NOMO-1 treated with DMSO at 0.1 percent for 48 hours (cell line): ENCODE data around the gene GLUD2.
"Not testable (repeated sequence)": the region's sequence is repeated elsewhere in the genome, so short reads cannot be mapped to it uniquely, and the experiment has no call there.

Experiments
- DNase-seq: peaks from one replicate; lab custom pipeline; 2025; ENCODE audit not compliant: unreplicated experiment; lab: John Stamatoyannopoulos, UW

GLUD2 gene

GRCh38 chrX:121047441-121048419 lies at the start of gene GLUD2:
TSS of gene GLUD2 (plus strand) at chrX:121047610. CDS start at chrX:121047685, 75 bp downstream.
- DNase-seq = not testable (repeated sequence)

- DNase-seq = no peak
Observed at GRCh38 chrX:120999413-120999812, 48.0 kb upstream of the GLUD2 start.

GRCh38 chrX:121000589-121000988 lies 46.8 kb upstream of the GLUD2 start:
- no peak for DNase-seq

GRCh38 chrX:121008920-121009319 lies 38.5 kb upstream of the GLUD2 start:
- no peak for DNase-seq

GRCh38 chrX:121009764-121010163 lies 37.6 kb upstream of the GLUD2 start:
- DNase-seq = no peak

- no peak for DNase-seq
Observed at GRCh38 chrX:121010218-121010617, 37.2 kb upstream of the GLUD2 start.

- DNase-seq = no peak
Observed at GRCh38 chrX:121011254-121011653, 36.2 kb upstream of the GLUD2 start.

GRCh38 chrX:121013897-121014455 lies 33.4 kb upstream of the GLUD2 start:
- no peak for DNase-seq

- DNase-seq = no peak
Observed at GRCh38 chrX:121014826-121015225, 32.6 kb upstream of the GLUD2 start.

- DNase-seq = no peak
Observed at GRCh38 chrX:121028419-121028818, 19.0 kb upstream of the GLUD2 start.

- DNase-seq = no peak
Observed at GRCh38 chrX:121030083-121030482, 17.3 kb upstream of the GLUD2 start.

- DNase-seq = no peak
Observed at GRCh38 chrX:121032531-121032930, 14.9 kb upstream of the GLUD2 start.

GRCh38 chrX:121036137-121036536 lies 11.3 kb upstream of the GLUD2 start:
- DNase-seq = no peak

GRCh38 chrX:121036951-121037350 lies 10.5 kb upstream of the GLUD2 start:
- no peak for DNase-seq

GRCh38 chrX:121050781-121051180 lies 3.4 kb downstream of the GLUD2 start:
- no peak for DNase-seq

- DNase-seq = no peak
Observed at GRCh38 chrX:121052122-121052521, 4.7 kb downstream of the GLUD2 start.

GRCh38 chrX:121062289-121062688 lies 14.9 kb downstream of the GLUD2 start:
- DNase-seq = no peak

GRCh38 chrX:121064579-121064978 lies 17.2 kb downstream of the GLUD2 start:
- no peak for DNase-seq

- DNase-seq = not testable (repeated sequence)
Observed at GRCh38 chrX:121084247-121084646, 36.8 kb downstream of the GLUD2 start.

- DNase-seq = no peak
Observed at GRCh38 chrX:121084903-121085611, 37.6 kb downstream of the GLUD2 start.

- no peak for DNase-seq
Observed at GRCh38 chrX:121085612-121086010, 38.2 kb downstream of the GLUD2 start.

GRCh38 chrX:121093011-121093410 lies 45.6 kb downstream of the GLUD2 start:
- no peak for DNase-seq
